Liver (tissue), 9 donors: Measurements from ENCODE around the gene RSU1. TPM values are rescaled to one million over a fixed set of nuclear protein-coding genes. Genes with fewer than 3 reads are reported as not detected.

Experiments used
- DNase-seq: peaks from one replicate; pipeline ENCODE4 v3.0.0-alpha.2; 2017; ENCODE audit warnings: low spot score
- H3K27ac ChIP-seq, 2 donors: one replicate each; pipeline ENCODE4 v1.7.0; 2013; ENCODE audit warnings: inconsistent platforms in 2 of 2, low read length in 2 of 2, control low read depth in 1 of 2, low read depth in 1 of 2, mild to moderate bottlenecking in 1 of 2
- H3K27me3 ChIP-seq, 4 donors: one replicate each; pipeline versions ENCODE4 v1.6.1 to v1.7.0; 2013; ENCODE audit warnings: low read length in 3 of 4, inconsistent platforms in 1 of 4, mild to moderate bottlenecking in 1 of 4, moderate library complexity in 1 of 4; ENCODE audit not compliant: control insufficient read depth in 4 of 4, insufficient read depth in 4 of 4
- H3K36me3 ChIP-seq, 4 donors: one replicate each; pipeline versions ENCODE4 v1.6.1 to v1.7.0; 2013; ENCODE audit warnings: low read length in 3 of 4, mild to moderate bottlenecking in 3 of 4, low read depth in 1 of 4, moderate library complexity in 1 of 4; ENCODE audit not compliant: control insufficient read depth in 4 of 4, insufficient read depth in 3 of 4
- H3K4me1 ChIP-seq, 4 donors: one replicate each; pipeline versions ENCODE4 v1.6.1 to v1.7.0; 2013; ENCODE audit warnings: low read length in 3 of 4, mild to moderate bottlenecking in 3 of 4, moderate library complexity in 1 of 4; ENCODE audit not compliant: control insufficient read depth in 4 of 4, insufficient read depth in 4 of 4
- H3K4me3 ChIP-seq, 3 donors: one replicate each; pipeline versions ENCODE4 v1.6.1 to v1.7.0; 2013; ENCODE audit warnings: low read length in 3 of 3, control low read depth in 1 of 3, low read depth in 1 of 3, mild to moderate bottlenecking in 1 of 3
- H3K9ac ChIP-seq, 2 donors: one replicate each; pipeline ENCODE4 v1.7.0; 2013; ENCODE audit warnings: low read length in 2 of 2, mild to moderate bottlenecking in 2 of 2, moderate library complexity in 2 of 2, control low read depth in 1 of 2, low read depth in 1 of 2
- H3K9me3 ChIP-seq, 4 donors: one replicate each; pipeline versions ENCODE4 v1.6.1 to v1.7.0; 2013; ENCODE audit warnings: low read length in 3 of 4; ENCODE audit not compliant: control insufficient read depth in 4 of 4
- EGR1 ChIP-seq, 2 donors: IDR thresholded peaks; 2 replicates each; pipeline ENCODE4 v1.6.1; 2016 to 2018; ENCODE audit warnings: antibody characterized with exemption in 2 of 2, low read depth in 2 of 2
- FOXA1 ChIP-seq: IDR thresholded peaks from 2 replicates; pipeline ENCODE4 v1.6.1; 2016; ENCODE audit warnings: antibody characterized with exemption
- FOXA2 ChIP-seq: IDR thresholded peaks from 2 replicates; pipeline ENCODE4 v1.6.1; 2016; ENCODE audit warnings: antibody characterized with exemption
- GABPA ChIP-seq, 2 donors: IDR thresholded peaks in 1 of 2; conservative IDR thresholded peaks in 1 of 2; 2 replicates each; pipeline ENCODE4 v1.6.1; 2016; ENCODE audit warnings: antibody characterized with exemption in 2 of 2, mild to moderate bottlenecking in 1 of 2, moderate library complexity in 1 of 2
- HNF4A ChIP-seq, 2 donors: conservative IDR thresholded peaks; 2 replicates each; pipeline ENCODE4 v1.6.1; 2016; ENCODE audit warnings: antibody characterized with exemption in 2 of 2, mild to moderate bottlenecking in 2 of 2
- HNF4G ChIP-seq: IDR thresholded peaks from 2 replicates; pipeline ENCODE4 v1.6.1; 2016; ENCODE audit warnings: antibody characterized with exemption
- JUND ChIP-seq, 2 donors: IDR thresholded peaks; 2 replicates each; pipeline ENCODE4 v1.6.1; 2016; ENCODE audit warnings: antibody characterized with exemption in 2 of 2
- NR2F2 ChIP-seq: IDR thresholded peaks from 2 replicates; pipeline ENCODE4 v1.6.1; 2016; ENCODE audit warnings: antibody characterized with exemption
- RAD21 ChIP-seq, 2 donors: IDR thresholded peaks; 2 replicates each; pipeline ENCODE4 v1.6.1; 2016; ENCODE audit warnings: antibody characterized with exemption in 2 of 2, mild to moderate bottlenecking in 2 of 2
- RXRA ChIP-seq, 2 donors: IDR thresholded peaks; 2 replicates each; pipeline ENCODE4 v1.6.1; 2017 to 2018; ENCODE audit warnings: antibody characterized with exemption in 2 of 2, mild to moderate bottlenecking in 1 of 2
- SP1 ChIP-seq: IDR thresholded peaks from 2 replicates; pipeline ENCODE4 v1.6.1; 2018; ENCODE audit warnings: antibody characterized with exemption, mild to moderate bottlenecking
- TAF1 ChIP-seq: conservative IDR thresholded peaks from 2 replicates; pipeline ENCODE4 v1.6.1; 2016; ENCODE audit warnings: antibody characterized with exemption, mild to moderate bottlenecking
- YY1 ChIP-seq: IDR thresholded peaks from 2 replicates; pipeline ENCODE4 v1.6.1; 2016; ENCODE audit warnings: antibody characterized with exemption, mild to moderate bottlenecking
- WGBS: extraction: QIAGEN DNeasy Blood & Tissue Kit; methylation state at CpG from one replicate; pipeline ENCODE4 v1.1.7; 2013; 5-methylcytosine and 5-hydroxymethylcytosine counted together
- polyA plus RNA-seq, 2 donors: library from polyadenylated mRNA; stranded (reverse) in 1 of 2; unstranded in 1 of 2; fragments of 200-250 nt in 1 of 2; fragments of >200 nt in 1 of 2; fragmentation: Nextera tagmentation in 1 of 2; extraction: Ambion mirVana in 1 of 2; gene quantifications; one replicate each; pipeline versions ENCODE4 v1.2.1 to v1.2.3, GENCODE V29; 2013 to 2015
- total RNA-seq, 2 donors: library from RNA; depleted of rRNA; stranded (reverse); fragments of >200 nt; gene quantifications; one replicate each; pipeline ENCODE4 v1.2.3, GENCODE V29; 2014
- TF ChIP-seq, protein P1 (sequence below): IDR thresholded peaks from 2 replicates; pipeline ENCODE4 v1.6.1; 2016; ENCODE audit warnings: antibody characterized with exemption
- TF ChIP-seq, protein P2 (sequence below): fragments of 150-350 bp; IDR thresholded peaks from 2 replicates; pipeline ENCODE4 v1.5.1; 2017; ENCODE audit warnings: improper control_type of control experiment, low read depth, low read length; ENCODE audit not compliant: missing input control
- TF ChIP-seq, protein P3 (sequence below): IDR thresholded peaks from 2 replicates; pipeline ENCODE4 v1.6.1; 2016; ENCODE audit warnings: antibody characterized with exemption, mild to moderate bottlenecking
- TF ChIP-seq, protein P4 (sequence below): IDR thresholded peaks from 2 replicates; pipeline ENCODE4 v1.6.1; 2016; ENCODE audit warnings: antibody characterized with exemption
- TF ChIP-seq, protein P5 (sequence below): IDR thresholded peaks from 2 replicates; pipeline ENCODE4 v1.6.1; 2016; ENCODE audit warnings: antibody characterized with exemption
- donor health status: healthy.
- donor health status: healthy.
- donor health status: healthy.
- donor health status: healthy.
- donor health status: healthy.

RSU1 gene
- total and polyA plus RNA-seq, 4 donors: 19.2 to 38.2 (median 28.0) TPM

DNA sequence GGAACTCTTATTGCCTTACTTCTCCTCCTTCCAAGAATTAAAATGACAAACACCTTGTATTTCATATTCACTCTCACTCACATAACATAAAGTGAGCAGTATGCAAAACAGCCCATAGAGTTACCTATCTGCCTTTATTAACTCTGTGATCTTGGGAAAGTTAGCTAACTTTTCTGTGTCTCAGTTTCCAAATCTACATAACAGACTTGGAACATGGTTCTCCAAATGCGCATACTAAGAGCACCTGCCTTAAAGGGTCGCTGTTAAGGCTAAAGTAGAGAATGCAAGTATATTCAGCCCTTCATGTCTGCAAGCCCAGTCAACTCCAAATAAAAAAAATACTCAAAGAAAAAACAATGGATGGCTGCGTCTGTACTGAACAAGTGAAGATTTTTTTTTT is 173.7 kb downstream of the RSU1 start:
- H3K9ac ChIP-seq: no peak overlapping the region
- H3K27me3 ChIP-seq: no peaks in the 10 kb centered on the region
- H3K4me3 ChIP-seq: no peak overlapping the region
- DNase-seq: no peak
- no peaks in the 10 kb centered on the region for H3K9me3 ChIP-seq
- no peaks in the 10 kb centered on the region for H3K36me3 ChIP-seq
- H3K4me1 ChIP-seq: no peaks in the 10 kb centered on the region
- no peak overlapping the region for H3K27ac ChIP-seq
- TF ChIP-seq, protein P1, sequence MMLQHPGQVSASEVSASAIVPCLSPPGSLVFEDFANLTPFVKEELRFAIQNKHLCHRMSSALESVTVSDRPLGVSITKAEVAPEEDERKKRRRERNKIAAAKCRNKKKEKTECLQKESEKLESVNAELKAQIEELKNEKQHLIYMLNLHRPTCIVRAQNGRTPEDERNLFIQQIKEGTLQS: no peak
- TF ChIP-seq, protein P2, sequence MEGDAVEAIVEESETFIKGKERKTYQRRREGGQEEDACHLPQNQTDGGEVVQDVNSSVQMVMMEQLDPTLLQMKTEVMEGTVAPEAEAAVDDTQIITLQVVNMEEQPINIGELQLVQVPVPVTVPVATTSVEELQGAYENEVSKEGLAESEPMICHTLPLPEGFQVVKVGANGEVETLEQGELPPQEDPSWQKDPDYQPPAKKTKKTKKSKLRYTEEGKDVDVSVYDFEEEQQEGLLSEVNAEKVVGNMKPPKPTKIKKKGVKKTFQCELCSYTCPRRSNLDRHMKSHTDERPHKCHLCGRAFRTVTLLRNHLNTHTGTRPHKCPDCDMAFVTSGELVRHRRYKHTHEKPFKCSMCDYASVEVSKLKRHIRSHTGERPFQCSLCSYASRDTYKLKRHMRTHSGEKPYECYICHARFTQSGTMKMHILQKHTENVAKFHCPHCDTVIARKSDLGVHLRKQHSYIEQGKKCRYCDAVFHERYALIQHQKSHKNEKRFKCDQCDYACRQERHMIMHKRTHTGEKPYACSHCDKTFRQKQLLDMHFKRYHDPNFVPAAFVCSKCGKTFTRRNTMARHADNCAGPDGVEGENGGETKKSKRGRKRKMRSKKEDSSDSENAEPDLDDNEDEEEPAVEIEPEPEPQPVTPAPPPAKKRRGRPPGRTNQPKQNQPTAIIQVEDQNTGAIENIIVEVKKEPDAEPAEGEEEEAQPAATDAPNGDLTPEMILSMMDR: no peak
- no peak for TF ChIP-seq HNF4A (conservative IDR thresholded peaks at IDR 0.05)
- TF ChIP-seq RXRA (IDR thresholded peaks at IDR 0.05): no peak
- TF ChIP-seq NR2F2: no peak
- TF ChIP-seq TAF1: no peak
- no peak for TF ChIP-seq RAD21 (IDR thresholded peaks at IDR 0.05)
- TF ChIP-seq SP1: no peak
- TF ChIP-seq, protein P3, sequence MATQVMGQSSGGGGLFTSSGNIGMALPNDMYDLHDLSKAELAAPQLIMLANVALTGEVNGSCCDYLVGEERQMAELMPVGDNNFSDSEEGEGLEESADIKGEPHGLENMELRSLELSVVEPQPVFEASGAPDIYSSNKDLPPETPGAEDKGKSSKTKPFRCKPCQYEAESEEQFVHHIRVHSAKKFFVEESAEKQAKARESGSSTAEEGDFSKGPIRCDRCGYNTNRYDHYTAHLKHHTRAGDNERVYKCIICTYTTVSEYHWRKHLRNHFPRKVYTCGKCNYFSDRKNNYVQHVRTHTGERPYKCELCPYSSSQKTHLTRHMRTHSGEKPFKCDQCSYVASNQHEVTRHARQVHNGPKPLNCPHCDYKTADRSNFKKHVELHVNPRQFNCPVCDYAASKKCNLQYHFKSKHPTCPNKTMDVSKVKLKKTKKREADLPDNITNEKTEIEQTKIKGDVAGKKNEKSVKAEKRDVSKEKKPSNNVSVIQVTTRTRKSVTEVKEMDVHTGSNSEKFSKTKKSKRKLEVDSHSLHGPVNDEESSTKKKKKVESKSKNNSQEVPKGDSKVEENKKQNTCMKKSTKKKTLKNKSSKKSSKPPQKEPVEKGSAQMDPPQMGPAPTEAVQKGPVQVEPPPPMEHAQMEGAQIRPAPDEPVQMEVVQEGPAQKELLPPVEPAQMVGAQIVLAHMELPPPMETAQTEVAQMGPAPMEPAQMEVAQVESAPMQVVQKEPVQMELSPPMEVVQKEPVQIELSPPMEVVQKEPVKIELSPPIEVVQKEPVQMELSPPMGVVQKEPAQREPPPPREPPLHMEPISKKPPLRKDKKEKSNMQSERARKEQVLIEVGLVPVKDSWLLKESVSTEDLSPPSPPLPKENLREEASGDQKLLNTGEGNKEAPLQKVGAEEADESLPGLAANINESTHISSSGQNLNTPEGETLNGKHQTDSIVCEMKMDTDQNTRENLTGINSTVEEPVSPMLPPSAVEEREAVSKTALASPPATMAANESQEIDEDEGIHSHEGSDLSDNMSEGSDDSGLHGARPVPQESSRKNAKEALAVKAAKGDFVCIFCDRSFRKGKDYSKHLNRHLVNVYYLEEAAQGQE: no peak
- no peak for TF ChIP-seq EGR1 (IDR thresholded peaks at IDR 0.05; ENCODE audit: low read depth in 2 of 2)
- TF ChIP-seq JUND (IDR thresholded peaks at IDR 0.05): no peak
- TF ChIP-seq, protein P4, sequence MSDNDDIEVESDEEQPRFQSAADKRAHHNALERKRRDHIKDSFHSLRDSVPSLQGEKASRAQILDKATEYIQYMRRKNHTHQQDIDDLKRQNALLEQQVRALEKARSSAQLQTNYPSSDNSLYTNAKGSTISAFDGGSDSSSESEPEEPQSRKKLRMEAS: no peak
- no peak for TF ChIP-seq FOXA2
- TF ChIP-seq HNF4G: no peak
- TF ChIP-seq FOXA1: no peak
- no peak for TF ChIP-seq GABPA (IDR thresholded peaks at IDR 0.05 in 1 of 2, conservative IDR thresholded peaks at IDR 0.05 in 1 of 2)
- no peak for TF ChIP-seq YY1
- TF ChIP-seq, protein P5, sequence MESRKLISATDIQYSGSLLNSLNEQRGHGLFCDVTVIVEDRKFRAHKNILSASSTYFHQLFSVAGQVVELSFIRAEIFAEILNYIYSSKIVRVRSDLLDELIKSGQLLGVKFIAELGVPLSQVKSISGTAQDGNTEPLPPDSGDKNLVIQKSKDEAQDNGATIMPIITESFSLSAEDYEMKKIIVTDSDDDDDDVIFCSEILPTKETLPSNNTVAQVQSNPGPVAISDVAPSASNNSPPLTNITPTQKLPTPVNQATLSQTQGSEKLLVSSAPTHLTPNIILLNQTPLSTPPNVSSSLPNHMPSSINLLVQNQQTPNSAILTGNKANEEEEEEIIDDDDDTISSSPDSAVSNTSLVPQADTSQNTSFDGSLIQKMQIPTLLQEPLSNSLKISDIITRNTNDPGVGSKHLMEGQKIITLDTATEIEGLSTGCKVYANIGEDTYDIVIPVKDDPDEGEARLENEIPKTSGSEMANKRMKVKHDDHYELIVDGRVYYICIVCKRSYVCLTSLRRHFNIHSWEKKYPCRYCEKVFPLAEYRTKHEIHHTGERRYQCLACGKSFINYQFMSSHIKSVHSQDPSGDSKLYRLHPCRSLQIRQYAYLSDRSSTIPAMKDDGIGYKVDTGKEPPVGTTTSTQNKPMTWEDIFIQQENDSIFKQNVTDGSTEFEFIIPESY: no peak
- WGBS: 81% methylated on average over 3 of the region's 3 CpGs
